NOMO-1 treated with dmso at 0.1 percent for 144 hours (cell line): Measurements from ENCODE around the gene POU3F4.

ENCODE experiments used
- DNase-seq: peaks from one replicate; lab custom pipeline; 2025; ENCODE audit not compliant: unreplicated experiment; lab: John Stamatoyannopoulos, UW

Gene POU3F4

GRCh38 chrX:83508006-83508405, at the start of gene POU3F4:
Gene POU3F4, plus strand, starts transcription at chrX:83508290. Its CDS starts 35 bp downstream, at chrX:83508325.
- DNase-seq, result no peak

DNA sequence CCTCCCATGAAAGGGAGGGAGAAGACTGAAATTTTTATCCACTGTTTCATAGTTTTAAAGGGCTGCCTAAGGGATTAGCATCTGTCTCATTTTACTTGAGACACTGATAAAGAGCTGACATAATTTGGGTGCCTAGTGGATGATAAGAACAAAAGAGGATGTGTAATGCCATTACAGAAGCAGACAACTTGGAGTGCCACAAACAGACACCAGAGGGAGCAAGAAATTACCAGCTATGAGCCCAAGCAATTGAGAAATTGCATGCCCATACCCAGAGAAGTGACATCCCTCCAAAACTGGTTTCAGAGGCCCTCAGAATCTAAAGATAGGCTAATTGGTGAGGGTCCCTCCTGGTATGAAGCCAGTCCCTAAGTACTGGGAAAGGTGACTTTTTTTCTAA, 38.5 kb upstream of the POU3F4 start:
- peak; percentile 3 for DNase-seq

DNA sequence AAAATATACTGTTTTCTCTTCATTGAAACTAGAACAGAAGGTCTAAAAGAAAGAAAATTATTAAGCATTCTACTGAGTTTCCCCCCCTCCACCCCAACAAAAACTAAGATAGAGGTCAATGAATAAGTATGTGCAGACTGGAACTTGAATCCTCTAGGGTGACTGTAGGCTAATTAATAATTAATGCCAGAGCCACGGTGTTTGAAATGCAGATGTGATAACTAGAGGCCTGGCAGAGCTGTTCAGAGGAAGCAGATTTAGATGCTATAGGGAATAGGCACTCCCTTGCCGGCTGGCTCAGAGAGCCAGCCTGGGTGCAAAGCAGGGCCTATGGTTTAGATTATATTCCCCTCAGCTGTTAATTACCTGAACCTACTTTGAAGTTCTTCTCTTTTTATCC, 12.2 kb upstream of the POU3F4 start:
- DNase-seq, result no peak

DNA sequence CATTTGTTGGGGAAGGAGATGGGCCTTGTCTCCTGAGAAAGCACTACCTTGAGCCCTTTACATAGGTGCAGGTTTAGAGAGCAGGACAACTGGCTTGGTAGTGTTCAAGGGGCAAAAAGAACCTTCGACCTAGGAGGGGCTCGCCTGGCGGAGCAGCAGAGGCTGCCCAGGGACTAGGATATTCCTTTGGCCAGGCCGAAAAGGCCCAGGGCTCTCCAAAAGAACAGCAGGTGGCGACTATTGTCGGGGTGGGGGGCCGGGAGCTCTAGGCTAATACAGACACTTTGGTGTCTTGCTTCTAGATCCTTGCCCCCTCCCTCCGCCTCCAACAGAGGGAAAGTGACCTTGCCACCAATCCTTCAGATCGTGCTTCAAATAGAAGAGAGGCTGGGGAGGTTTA, 7.1 kb upstream of the POU3F4 start:
- DNase-seq, result no peak

GRCh38 chrX:83501530-83501929, 6.6 kb upstream of the POU3F4 start:
- no peak for DNase-seq

GRCh38 chrX:83504721-83505479, 3.2 kb upstream of the POU3F4 start:
- no peak for DNase-seq

- no peak for DNase-seq
These were observed 600 bp downstream of the POU3F4 start for GRCh38 chrX:83508526-83509253.

- no peak for DNase-seq
These were observed 1.2 kb downstream of the POU3F4 start for GRCh38 chrX:83509254-83509801.

GRCh38 chrX:83510510-83511062, 2.5 kb downstream of the POU3F4 start:
- no peak for DNase-seq

GRCh38 chrX:83511208-83511607, 3.1 kb downstream of the POU3F4 start:
- DNase-seq, result no peak

DNA sequence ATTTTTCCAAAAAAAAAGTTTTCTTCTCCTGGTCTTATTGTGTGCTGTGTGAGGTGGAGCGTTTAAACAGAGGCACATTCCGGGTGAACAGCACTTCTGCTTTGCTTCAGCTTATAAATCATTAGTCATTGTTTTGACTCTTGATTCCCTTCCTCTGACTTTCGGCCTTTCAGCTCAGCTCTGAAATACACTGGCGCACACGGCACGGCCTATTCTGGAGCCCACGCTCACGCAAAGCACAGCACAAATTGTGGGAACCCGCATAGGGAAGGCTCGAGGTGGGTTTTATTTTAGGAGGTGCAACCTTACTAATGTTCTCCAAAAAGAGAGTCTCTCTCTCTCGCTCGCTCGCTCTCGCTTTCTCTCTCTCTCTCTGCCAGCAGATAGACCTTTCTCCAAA, 4.0 kb downstream of the POU3F4 start:
- no peak for DNase-seq

DNA sequence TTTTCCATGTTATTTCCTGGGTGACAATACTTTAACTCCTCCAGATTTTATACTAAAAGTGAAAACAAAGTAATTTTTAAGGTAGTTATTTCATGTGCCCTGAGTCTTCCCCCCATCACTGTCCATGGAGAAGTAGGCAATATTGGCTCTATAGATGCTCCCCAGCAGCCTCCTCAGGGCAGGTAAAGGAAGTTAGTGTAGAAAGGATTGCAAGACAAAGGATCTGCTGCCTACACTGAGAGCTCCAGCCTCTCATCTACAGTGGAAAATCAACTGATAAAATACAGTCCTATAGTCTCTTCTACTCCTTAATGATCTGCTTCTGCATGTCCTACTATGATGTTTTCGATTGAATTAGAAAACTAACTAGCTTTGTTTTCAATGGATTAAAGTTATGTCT, 8.5 kb downstream of the POU3F4 start:
- no peak for DNase-seq

GRCh38 chrX:83521905-83522304, 13.8 kb downstream of the POU3F4 start:
- no peak for DNase-seq

GRCh38 chrX:83529950-83530349, 21.9 kb downstream of the POU3F4 start:
- no peak for DNase-seq

DNA sequence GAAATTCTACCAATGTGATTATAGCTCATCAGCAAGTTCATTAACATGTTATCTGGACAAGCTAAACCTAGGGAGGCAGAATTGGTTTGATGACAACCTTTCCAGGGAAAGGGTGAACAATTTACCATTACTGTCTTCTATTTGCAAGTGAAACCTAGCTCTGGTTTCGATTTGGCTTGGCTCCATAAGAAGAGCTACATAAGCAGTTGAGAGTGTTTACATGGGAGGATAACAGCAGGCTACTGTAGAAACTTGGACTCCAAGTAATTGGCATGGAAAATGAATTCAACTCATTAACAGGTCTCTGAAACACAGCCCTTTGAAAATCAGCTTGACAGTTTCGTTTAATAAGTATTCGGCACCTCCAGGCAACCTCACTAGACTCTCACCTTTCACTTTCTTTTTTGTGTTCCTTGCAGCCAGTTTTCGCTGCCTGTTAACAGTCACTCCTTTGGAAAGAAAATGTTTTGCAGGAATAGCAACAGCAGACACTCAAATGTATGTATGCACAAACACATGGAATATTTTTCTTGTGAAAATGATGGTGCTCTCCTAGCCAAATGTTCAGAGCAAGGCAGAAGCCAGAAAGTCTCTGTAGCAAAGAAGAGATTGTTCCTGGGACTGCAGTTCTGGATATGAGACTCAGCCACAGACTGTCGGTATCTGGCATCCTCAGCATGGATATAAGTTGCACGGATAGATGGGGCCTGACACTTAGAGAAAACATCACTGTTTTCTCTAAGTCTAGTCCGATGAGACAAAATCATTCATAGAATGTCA, 27.5 kb downstream of the POU3F4 start:
- DNase-seq, result no peak
